H9 (cell line): Measurements from ENCODE around the gene MYRIP. TPM values are rescaled to one million over a fixed set of nuclear protein-coding genes. Genes with fewer than 3 reads are reported as not detected.

Source experiments
- DNase-seq: peaks from one replicate; pipeline ENCODE4 v3.0.0-alpha.2; 2017
- H2AFZ ChIP-seq: one replicate; pipeline ENCODE4 v1.6.1; 2013; ENCODE audit warnings: mild to moderate bottlenecking, low read length, control low read depth, moderate library complexity
- H2AK5ac ChIP-seq: 2 replicates; pipeline ENCODE4 v1.6.1; 2013; ENCODE audit warnings: low read length, control low read depth, mixed read lengths; ENCODE audit not compliant: insufficient read length
- H2BK120ac ChIP-seq: one replicate; pipeline ENCODE4 v1.6.1; 2013; ENCODE audit warnings: low read depth, mild to moderate bottlenecking, low read length, control low read depth, inconsistent platforms; ENCODE audit not compliant: poor library complexity, severe bottlenecking
- H2BK12ac ChIP-seq: 2 replicates; pipeline ENCODE4 v1.6.1; 2013; ENCODE audit warnings: low read length, control low read depth, mixed read lengths, low read depth; ENCODE audit not compliant: insufficient read length
- H2BK15ac ChIP-seq: 2 replicates; pipeline ENCODE4 v1.6.1; 2013; ENCODE audit warnings: low read depth, low read length, control low read depth
- H2BK20ac ChIP-seq: one replicate; pipeline ENCODE4 v1.6.1; 2013; ENCODE audit warnings: low read depth, mild to moderate bottlenecking, low read length, control low read depth, inconsistent platforms; ENCODE audit not compliant: poor library complexity, severe bottlenecking
- H2BK5ac ChIP-seq: 2 replicates; pipeline ENCODE4 v1.6.1; 2013; ENCODE audit warnings: low read length, control low read depth, mixed read lengths; ENCODE audit not compliant: insufficient read length
- H3K14ac ChIP-seq: 2 replicates; pipeline ENCODE4 v1.6.1; 2013; ENCODE audit warnings: low read length, control low read depth; ENCODE audit not compliant: insufficient read depth
- H3K18ac ChIP-seq: 2 replicates; pipeline ENCODE4 v1.6.1; 2013; ENCODE audit warnings: low read depth, mild to moderate bottlenecking, mixed read lengths, low read length, control low read depth; ENCODE audit not compliant: insufficient read length
- H3K23ac ChIP-seq: 2 replicates; pipeline ENCODE4 v1.6.1; 2013; ENCODE audit warnings: low read length, control low read depth, mixed read lengths, low read depth; ENCODE audit not compliant: insufficient read length
- H3K23me2 ChIP-seq: 2 replicates; pipeline ENCODE4 v1.6.1; 2013; ENCODE audit warnings: low read depth, mild to moderate bottlenecking, mixed read lengths, low read length, control low read depth; ENCODE audit not compliant: insufficient read length, poor library complexity, severe bottlenecking
- H3K27ac ChIP-seq: 2 replicates; pipeline ENCODE4 v1.5.1; 2013; ENCODE audit warnings: low read length, control low read depth, mixed read lengths, low read depth; ENCODE audit not compliant: insufficient read length
- H3K27me3 ChIP-seq: 2 replicates; pipeline ENCODE4 v1.6.1; 2013; ENCODE audit warnings: low read length, control low read depth, inconsistent platforms; ENCODE audit not compliant: insufficient read depth
- H3K4ac ChIP-seq: 2 replicates; pipeline ENCODE4 v1.6.1; 2013; ENCODE audit warnings: low read depth, mild to moderate bottlenecking, control low read depth, inconsistent platforms, low read length, moderate library complexity
- H3K4me1 ChIP-seq: 2 replicates; pipeline ENCODE4 v1.6.1; 2013; ENCODE audit warnings: low read length, control low read depth, inconsistent platforms; ENCODE audit not compliant: insufficient read depth
- H3K4me2 ChIP-seq: 2 replicates; pipeline ENCODE4 v1.6.1; 2013; ENCODE audit warnings: low read length, control low read depth, mixed read lengths; ENCODE audit not compliant: insufficient read length, insufficient read depth
- H3K56ac ChIP-seq: 2 replicates; pipeline ENCODE4 v1.6.1; 2013; ENCODE audit warnings: low read depth, mild to moderate bottlenecking, mixed read lengths, low read length, control low read depth; ENCODE audit not compliant: insufficient read length
- H3K79me1 ChIP-seq: 2 replicates; pipeline ENCODE4 v1.6.1; 2013; ENCODE audit warnings: low read depth, mild to moderate bottlenecking, moderate library complexity, low read length, control low read depth, inconsistent platforms; ENCODE audit not compliant: insufficient read depth, poor library complexity, severe bottlenecking
- H3K79me2 ChIP-seq: 2 replicates; pipeline ENCODE4 v1.6.1; 2013; ENCODE audit warnings: low read length, control low read depth, inconsistent platforms; ENCODE audit not compliant: insufficient read depth
- H3K9ac ChIP-seq: 2 replicates; pipeline ENCODE4 v1.6.1; 2013; ENCODE audit warnings: low read length, control low read depth, mixed read lengths; ENCODE audit not compliant: insufficient read length; ENCODE audit errors: extremely low read depth
- H3K9me3 ChIP-seq: one replicate; pipeline ENCODE4 v1.6.1; 2013; ENCODE audit warnings: low read depth, low read length, inconsistent platforms; ENCODE audit not compliant: control insufficient read depth
- H3T11ph ChIP-seq: one replicate; pipeline ENCODE4 v1.6.1; 2013; ENCODE audit warnings: mild to moderate bottlenecking, low read length, control low read depth, inconsistent platforms
- H4K20me1 ChIP-seq: one replicate; pipeline ENCODE4 v1.6.1; 2013; ENCODE audit not compliant: control insufficient read depth, insufficient read length, insufficient read depth
- H4K5ac ChIP-seq: 2 replicates; pipeline ENCODE4 v1.6.1; 2013; ENCODE audit warnings: low read depth, mild to moderate bottlenecking, mixed read lengths, low read length, control low read depth; ENCODE audit not compliant: insufficient read length
- H4K8ac ChIP-seq: replicated peaks from 2 replicates; pipeline ENCODE4 v1.6.1; 2013; ENCODE audit warnings: low read length, control low read depth, mixed read lengths, low read depth; ENCODE audit not compliant: insufficient read length
- H4K91ac ChIP-seq: 2 replicates; pipeline ENCODE4 v1.6.1; 2013; ENCODE audit warnings: low read depth, mild to moderate bottlenecking, moderate library complexity, mixed read lengths, low read length, control low read depth; ENCODE audit not compliant: insufficient read length
- H3K27ac Mint-ChIP-seq, 3 experiments: 2 replicates in 2 of 3; 3 replicates in 1 of 3; pipeline ENCODE4 v1.8.0; 2020 to 2021; ENCODE audit warnings: mixed read lengths in 3 of 3, mild to moderate bottlenecking in 1 of 3, moderate library complexity in 1 of 3
- H3K27me3 Mint-ChIP-seq: 2 replicates; pipeline ENCODE4 v1.8.0; 2021; ENCODE audit warnings: low read depth, mild to moderate bottlenecking, moderate library complexity, mixed read lengths
- H3K36me3 Mint-ChIP-seq, 3 experiments: 2 replicates in 2 of 3; 3 replicates in 1 of 3; pipeline ENCODE4 v1.8.0; 2020 to 2021; ENCODE audit warnings: low read depth in 3 of 3, mixed read lengths in 3 of 3; ENCODE audit not compliant: insufficient read depth in 1 of 3
- H3K4me1 Mint-ChIP-seq, 2 experiments: 2 replicates each; pipeline ENCODE4 v1.8.0; 2020; ENCODE audit warnings: mixed read lengths in 2 of 2
- H3K4me3 Mint-ChIP-seq, 2 experiments: 2 replicates in 1 of 2; 3 replicates in 1 of 2; pipeline ENCODE4 v1.8.0; 2020 to 2021; ENCODE audit warnings: mild to moderate bottlenecking in 2 of 2, mixed read lengths in 2 of 2, moderate library complexity in 1 of 2
- H3K9me3 Mint-ChIP-seq, 2 experiments: 2 replicates in 1 of 2; 3 replicates in 1 of 2; pipeline ENCODE4 v1.8.0; 2020; ENCODE audit warnings: mild to moderate bottlenecking in 2 of 2, mixed read lengths in 2 of 2, moderate library complexity in 1 of 2
- WGBS: extraction: QIAGEN DNeasy Blood & Tissue Kit; methylation state at CpG from one replicate; pipeline ENCODE4 v1.1.7; 2013; ENCODE audit warnings: missing lambda C conversion rate, low lambda C conversion rate, mixed read lengths; ENCODE audit not compliant: insufficient read length; ENCODE audit errors: extremely low coverage; 5-methylcytosine and 5-hydroxymethylcytosine counted together
- total RNA-seq: library from RNA; stranded (reverse); gene quantifications from 2 replicates; pipeline ENCODE4 v1.2.1, GENCODE V29; 2021
- TF ChIP-seq, protein P1 (sequence below): fragments of 200-600 bp; sonication (generic); conservative IDR thresholded peaks from 3 replicates; pipeline ENCODE4 v1.8.0; 2021; ENCODE audit warnings: antibody characterized with exemption, mild to moderate bottlenecking

MYRIP gene
- total RNA-seq, 1 experiment from 2014 or later = 1.8 TPM

DNA sequence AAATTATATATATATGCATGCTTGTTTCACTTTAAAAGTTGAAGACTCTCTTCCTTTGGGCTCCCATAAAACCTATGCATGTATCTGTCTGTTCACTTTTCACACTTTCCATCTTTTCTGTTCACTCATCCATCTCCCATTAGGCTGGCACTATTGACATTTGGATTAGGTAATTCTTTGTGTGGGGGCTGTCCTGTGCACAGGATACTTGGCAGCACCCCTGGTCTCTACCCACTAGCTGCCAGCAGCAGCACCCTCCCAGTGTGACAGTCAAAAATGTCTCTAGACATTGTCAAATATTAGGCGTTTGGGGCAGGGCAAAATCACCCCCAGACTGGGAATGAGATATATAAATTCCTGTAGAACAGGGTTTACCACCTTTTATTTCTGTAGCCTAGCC is 427.8 kb downstream of the MYRIP start:
- Mint-ChIP-seq H3K4me1 (peaks cover 7% of the 10 kb centered on the region in 2 experiments), H3K27ac (no peak overlapping the region), H3K9me3 (no peaks in the 10 kb centered on the region), H3K27me3 (no peaks in the 10 kb centered on the region; the same call in 1 of the 2 replicates), H3K4me3 (no peak overlapping the region), H3K36me3 (no peaks in the 10 kb centered on the region)
- no peaks in the 10 kb centered on the region for H3K23me2 ChIP-seq
- no peaks in the 10 kb centered on the region; the same call in 1 of the 2 replicates for H3K4me1 ChIP-seq
- H3K4ac ChIP-seq = no peak overlapping the region
- no peak overlapping the region for H3K9ac ChIP-seq
- H3T11ph ChIP-seq = no peak overlapping the region
- TF ChIP-seq, protein P1, sequence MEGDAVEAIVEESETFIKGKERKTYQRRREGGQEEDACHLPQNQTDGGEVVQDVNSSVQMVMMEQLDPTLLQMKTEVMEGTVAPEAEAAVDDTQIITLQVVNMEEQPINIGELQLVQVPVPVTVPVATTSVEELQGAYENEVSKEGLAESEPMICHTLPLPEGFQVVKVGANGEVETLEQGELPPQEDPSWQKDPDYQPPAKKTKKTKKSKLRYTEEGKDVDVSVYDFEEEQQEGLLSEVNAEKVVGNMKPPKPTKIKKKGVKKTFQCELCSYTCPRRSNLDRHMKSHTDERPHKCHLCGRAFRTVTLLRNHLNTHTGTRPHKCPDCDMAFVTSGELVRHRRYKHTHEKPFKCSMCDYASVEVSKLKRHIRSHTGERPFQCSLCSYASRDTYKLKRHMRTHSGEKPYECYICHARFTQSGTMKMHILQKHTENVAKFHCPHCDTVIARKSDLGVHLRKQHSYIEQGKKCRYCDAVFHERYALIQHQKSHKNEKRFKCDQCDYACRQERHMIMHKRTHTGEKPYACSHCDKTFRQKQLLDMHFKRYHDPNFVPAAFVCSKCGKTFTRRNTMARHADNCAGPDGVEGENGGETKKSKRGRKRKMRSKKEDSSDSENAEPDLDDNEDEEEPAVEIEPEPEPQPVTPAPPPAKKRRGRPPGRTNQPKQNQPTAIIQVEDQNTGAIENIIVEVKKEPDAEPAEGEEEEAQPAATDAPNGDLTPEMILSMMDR = no peak
- no peak for DNase-seq
- H2BK5ac ChIP-seq = no peak overlapping the region
- WGBS = no CpG with 5 or more reads among the region's 1 CpG
- H3K23ac ChIP-seq = no peak overlapping the region
- no peaks in the 10 kb centered on the region for H3K27me3 ChIP-seq
- no peaks in the 10 kb centered on the region for H3K79me1 ChIP-seq
- no peak overlapping the region for H2BK20ac ChIP-seq
- no peak overlapping the region for H4K91ac ChIP-seq
- no peak overlapping the region for H3K18ac ChIP-seq
- no peak overlapping the region for H4K8ac ChIP-seq
- no peaks in the 10 kb centered on the region for H4K20me1 ChIP-seq
- no peaks in the 10 kb centered on the region for H3K79me2 ChIP-seq
- H2BK12ac ChIP-seq = no peak overlapping the region
- H2AFZ ChIP-seq = no peak overlapping the region
- no peak overlapping the region for H3K4me2 ChIP-seq
- no peaks in the 10 kb centered on the region for H3K9me3 ChIP-seq
- no peak overlapping the region for H2BK15ac ChIP-seq
- no peak overlapping the region for H3K14ac ChIP-seq
- no peak overlapping the region for H2AK5ac ChIP-seq
- no peak overlapping the region for H2BK120ac ChIP-seq
- H4K5ac ChIP-seq = no peak overlapping the region
- no peak overlapping the region for H3K56ac ChIP-seq
- no peak overlapping the region for H3K27ac ChIP-seq
